HCT116 (cell line): Measurements from ENCODE around the gene SLC43A3. TPM values are rescaled to one million over a fixed set of nuclear protein-coding genes. Genes with fewer than 3 reads are reported as not detected.

Experiments used
- ATAC-seq: fragments of 200-7000 bp; cut with Tn5 transposase; 2 replicates; pipeline ENCODE4 v1.9.1; 2020; ENCODE audit warnings: mild to moderate bottlenecking, moderate library complexity
- BruUV-seq: library from RNA; stranded (reverse); fragments of 400-500 nt; replicated peaks from 2 replicates; lab custom pipeline; 2021; lab: Mats Ljungman, UMichigan
- CTCF ChIA-PET: fragments of 300-600 bp; sonication (Branson Sonifier 250); formaldehyde crosslinking; loops from one replicate; lab custom pipeline; 2021; ENCODE audit warnings: antibody characterized with exemption; lab: Charles Lee
- POLR2A ChIA-PET: fragments of 300-600, 350-600 bp; sonication (Branson Sonifier 250); formaldehyde crosslinking; loops from one replicate; lab custom pipeline; 2021; ENCODE audit warnings: antibody characterized with exemption; lab: Charles Lee
- RAD21 ChIA-PET, 2 experiments: fragments of 300-600 bp; sonication (Branson Sonifier 250); formaldehyde crosslinking; loops; one replicate each; lab custom pipeline; 2023; ENCODE audit warnings: low total read pairs in 2 of 2; ENCODE audit not compliant: uncharacterized antibody in 2 of 2, unreplicated experiment in 2 of 2, low non-redundant PET in 1 of 2; lab: Charles Lee
- DNase-seq: peaks from one replicate; pipeline ENCODE4 v3.0.0-alpha.2; 2010; ENCODE audit warnings: low read depth, low spot score
- H2AFZ ChIP-seq: fragments of 200-600 bp; shearing (Covaris generic), sonication (generic); 2 replicates; pipeline ENCODE4 v1.6.1; 2017; ENCODE audit warnings: low read depth, mixed run types, mixed read lengths, antibody characterized with exemption, low read length; ENCODE audit not compliant: poor library complexity, severe bottlenecking
- H3K27ac ChIP-seq: 2 replicates; pipeline ENCODE4 v1.5.1; 2012; ENCODE audit warnings: low read depth, low read length
- H3K27me3 ChIP-seq: fragments of 200-600 bp; sonication (generic); 2 replicates; pipeline ENCODE4 v1.6.1; 2016; ENCODE audit warnings: mixed run types, low read length, mixed read lengths; ENCODE audit not compliant: insufficient read depth
- H3K36me3 ChIP-seq, 2 experiments: fragments of 200-500 bp in 1 of 2; fragments of 200-600 bp in 1 of 2; sonication (Bioruptor generic) in 1 of 2; sonication (generic) in 1 of 2; 2 replicates each; pipeline versions ENCODE4 v1.5.1 to v1.6.1; 2014 to 2016; ENCODE audit warnings: low read length in 2 of 2, inconsistent platforms in 1 of 2, mixed read lengths in 1 of 2, mixed run types in 1 of 2; ENCODE audit not compliant: insufficient read depth in 2 of 2, control insufficient read depth in 1 of 2
- H3K4me1 ChIP-seq, 2 experiments: fragments of 200-600 bp in 1 of 2; sonication (generic) in 1 of 2; 2 replicates each; pipeline versions ENCODE4 v1.5.1 to v1.6.1; 2012 to 2017; ENCODE audit warnings: low read length in 2 of 2, inconsistent platforms in 1 of 2, mild to moderate bottlenecking in 1 of 2, mixed read lengths in 1 of 2, mixed run types in 1 of 2, moderate library complexity in 1 of 2; ENCODE audit not compliant: insufficient read depth in 2 of 2, control insufficient read depth in 1 of 2
- H3K4me2 ChIP-seq: fragments of 200-600 bp; sonication (generic); 2 replicates; pipeline ENCODE4 v1.6.1; 2017; ENCODE audit warnings: mixed run types, low read length, mixed read lengths
- H3K4me3 ChIP-seq, 2 experiments: fragments of 200-600 bp in 1 of 2; sonication (generic) in 1 of 2; replicated peaks in 1 of 2; 2 replicates each; pipeline ENCODE4 v1.5.1; 2011 to 2016; ENCODE audit warnings: low read length in 2 of 2, control low read depth in 1 of 2, low read depth in 1 of 2, mild to moderate bottlenecking in 1 of 2, mixed read lengths in 1 of 2, mixed run types in 1 of 2
- H3K79me2 ChIP-seq: fragments of 200-600 bp; sonication (generic); 2 replicates; pipeline ENCODE4 v1.6.1; 2017; ENCODE audit warnings: mild to moderate bottlenecking, mixed run types, low read length, moderate library complexity, mixed read lengths; ENCODE audit not compliant: insufficient read depth
- H3K9ac ChIP-seq: fragments of 200-600 bp; sonication (generic); 2 replicates; pipeline ENCODE4 v1.6.1; 2016; ENCODE audit warnings: low read length, mixed read lengths
- H3K9me2 ChIP-seq: fragments of 200-600 bp; sonication (generic), shearing (Covaris generic); 2 replicates; pipeline ENCODE4 v1.6.1; 2017; ENCODE audit warnings: mixed run types, mild to moderate bottlenecking, moderate library complexity; ENCODE audit not compliant: insufficient read depth
- H3K9me3 ChIP-seq, 2 experiments: fragments of 200-500 bp in 1 of 2; fragments of 200-600 bp in 1 of 2; sonication (Bioruptor generic) in 1 of 2; sonication (generic) in 1 of 2; 2 replicates each; pipeline ENCODE4 v1.6.1; 2014 to 2017; ENCODE audit warnings: low read length in 2 of 2, mixed read lengths in 2 of 2, inconsistent platforms in 1 of 2, low read depth in 1 of 2, mild to moderate bottlenecking in 1 of 2, mixed run types in 1 of 2, moderate library complexity in 1 of 2; ENCODE audit not compliant: control insufficient read depth in 1 of 2, insufficient read depth in 1 of 2
- H4K20me1 ChIP-seq: fragments of 200-600 bp; sonication (generic), shearing (Covaris generic); 2 replicates; pipeline ENCODE4 v1.6.1; 2017; ENCODE audit warnings: mixed run types, mild to moderate bottlenecking, moderate library complexity; ENCODE audit not compliant: insufficient read depth
- EGR1 ChIP-seq: IDR thresholded peaks from 2 replicates; pipeline ENCODE4 v1.6.1; 2012; ENCODE audit warnings: low read depth
- EZH2phosphoT487 ChIP-seq: fragments of 200-600 bp; IDR thresholded peaks from 2 replicates; pipeline ENCODE4 v1.6.1; 2018; ENCODE audit warnings: antibody characterized with exemption, borderline replicate concordance
- POLR2AphosphoS5 ChIP-seq: IDR thresholded peaks from 2 replicates; pipeline ENCODE4 v1.6.1; 2011; ENCODE audit warnings: mild to moderate bottlenecking, low read depth, low read length, moderate library complexity
- intact Hi-C: fragments of 100-400 bp; cut with micrococcal nuclease; formaldehyde crosslinking; loops from 2 replicates; pipeline ENCODE4 v1.10.0; 2022
- total RNA-seq: library from RNA; stranded (reverse); gene quantifications from one replicate; pipeline ENCODE4 v1.2.1, GENCODE V29; 2021; ENCODE audit not compliant: unreplicated experiment

Gene SLC43A3
- total RNA-seq, 1 experiment from 2014 or later, result 36.9 TPM

- no peak for DNase-seq
- ChIA-PET CTCF (no interaction called here), POLR2A (no interaction called here), RAD21 (no interaction called here)
- BruUV-seq, result no TSS peak
- no peak overlapping the region for H3K27ac ChIP-seq
- H3K79me2 ChIP-seq, result no peaks in the 10 kb centered on the region
- H3K9me3 ChIP-seq, result no peaks in the 10 kb centered on the region
- no peaks in the 10 kb centered on the region for H3K9me2 ChIP-seq
- H3K4me3 ChIP-seq, result no peak overlapping the region
- TF ChIP-seq POLR2AphosphoS5, result no peak
- no peak for TF ChIP-seq EGR1
- TF ChIP-seq EZH2phosphoT487, result no peak
- TF ChIP-seq, all 23 proteins: peak for 0
- Histone ChIP-seq H3K36me3 (no peaks in the 10 kb centered on the region; a peak in 1 of 4 replicates), H3K4me2 (no peak overlapping the region), H4K20me1 (no peaks in the 10 kb centered on the region), H3K9ac (no peak overlapping the region), H3K4me1 (peaks cover 0 to 4% of the 10 kb centered on the region in 2 experiments; a peak in 1 of 4 replicates), H2AFZ (no peak overlapping the region), H3K27me3 (no peaks in the 10 kb centered on the region)
- intact Hi-C loops, result no loop called here
- no peak for ATAC-seq
Measured at GRCh38 chr11:57409321-57410100, 17.4 kb downstream of the SLC43A3 start.

DNA sequence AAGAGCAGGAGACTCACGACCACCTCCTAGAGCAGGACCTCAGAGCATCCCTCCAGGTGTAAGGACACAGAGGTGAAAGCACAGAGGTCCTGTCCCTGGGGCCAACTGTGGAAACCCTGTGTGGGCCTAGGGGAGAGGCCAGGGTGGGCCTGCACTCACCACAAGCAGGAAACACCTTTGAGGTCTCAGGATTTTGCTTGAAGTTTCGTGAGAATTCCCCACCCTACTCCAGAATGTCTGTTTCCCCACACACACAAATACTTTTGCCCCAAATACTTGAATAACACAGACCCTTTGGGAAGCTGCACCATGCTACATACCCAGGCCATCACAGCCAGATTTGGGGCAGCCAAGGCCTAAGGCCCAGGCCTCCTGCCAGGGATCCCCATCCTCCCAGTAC is 18.1 kb downstream of the SLC43A3 start:
- BruUV-seq, result no TSS peak
- H3K36me3 ChIP-seq, result no peaks in the 10 kb centered on the region; a peak in 1 of 4 replicates
- ChIA-PET POLR2A (no interaction called here), RAD21 (no interaction called here), CTCF (no interaction called here)
- H3K9me2 ChIP-seq, result no peaks in the 10 kb centered on the region
- no peak overlapping the region for H2AFZ ChIP-seq
- no peak overlapping the region for H3K27ac ChIP-seq
- no peak overlapping the region for H3K4me2 ChIP-seq
- intact Hi-C loops, result no loop called here
- TF ChIP-seq EGR1, result no peak
- H3K79me2 ChIP-seq, result no peaks in the 10 kb centered on the region
- no peaks in the 10 kb centered on the region for H3K9me3 ChIP-seq
- ATAC-seq, result no peak
- H4K20me1 ChIP-seq, result no peaks in the 10 kb centered on the region
- peaks cover 0 to 3% of the 10 kb centered on the region in 2 experiments; a peak in 1 of 4 replicates for H3K4me1 ChIP-seq
- no peaks in the 10 kb centered on the region for H3K27me3 ChIP-seq
- no peak overlapping the region for H3K9ac ChIP-seq
- no peak overlapping the region for H3K4me3 ChIP-seq
- no peak for DNase-seq
